HEK293 (cell line): Measurements from ENCODE around the gene METTL15.
"Not testable (repeated sequence)": the region's sequence is repeated elsewhere in the genome, so short reads cannot be mapped to it uniquely, and the experiment has no call there.

Experiments
- CTCF ChIP-seq: fragments of 450-650 bp; formaldehyde crosslinking; IDR thresholded peaks from 2 replicates; pipeline ENCODE4 v1.5.1; 2016; ENCODE audit warnings: missing biosample characterization, missing genetic modification characterization
- ZNF10 ChIP-seq: fragments of 450-650 bp; formaldehyde crosslinking; IDR thresholded peaks from 2 replicates; pipeline ENCODE4 v1.5.1; 2017; ENCODE audit warnings: missing biosample characterization, missing genetic modification characterization
- ZNF140 ChIP-seq: fragments of 450-650 bp; formaldehyde crosslinking; IDR thresholded peaks from 2 replicates; pipeline ENCODE4 v1.5.1; 2016; ENCODE audit warnings: missing biosample characterization, missing genetic modification characterization
- ZNF561 ChIP-seq: fragments of 450-650 bp; IDR thresholded peaks from 2 replicates; pipeline ENCODE4 v1.5.1; 2018; ENCODE audit warnings: missing biosample characterization, missing genetic modification characterization, borderline replicate concordance
- ZNF621 ChIP-seq: fragments of 450-650 bp; formaldehyde crosslinking; IDR thresholded peaks from 2 replicates; pipeline ENCODE4 v1.5.1; 2017; ENCODE audit warnings: missing biosample characterization, missing genetic modification characterization

DNA sequence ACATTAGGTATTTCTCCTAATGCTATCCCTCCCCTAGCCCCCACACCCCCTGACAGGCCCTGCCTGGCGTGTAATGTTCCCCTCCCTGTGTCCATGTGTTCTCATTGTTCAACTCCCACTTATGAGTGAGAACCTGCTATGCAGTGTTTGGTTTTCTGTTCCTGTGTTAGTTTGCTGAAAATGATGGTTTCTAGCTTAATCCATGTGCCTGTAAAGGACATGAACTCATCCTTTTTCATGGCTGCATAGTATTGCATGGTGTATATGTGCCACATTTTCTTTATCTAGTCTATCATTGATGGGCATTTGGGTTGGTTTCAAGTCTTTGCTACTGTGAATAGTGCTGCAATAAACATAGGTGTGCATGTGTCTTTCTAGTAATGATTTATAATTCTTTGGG lies 21.0 kb upstream of the METTL15 start:
- not testable (repeated sequence) for TF ChIP-seq ZNF140 (tag by site-specific recombination); CTCF (tag by site-specific recombination); ZNF621 (tag by site-specific recombination); ZNF561; ZNF10
